SU-DHL-6 (cell line): Measurements from ENCODE around the gene PLPP6.

ENCODE experiments used
- EZH2phosphoT487 ChIP-seq: fragments of 200-600 bp; sonication (generic), shearing (Covaris generic); conservative IDR thresholded peaks from 2 replicates; pipeline ENCODE4 v1.6.1; 2018; ENCODE audit warnings: mild to moderate bottlenecking, antibody characterized with exemption, low read length, moderate library complexity, mixed read lengths
- TF ChIP-seq, protein P1 (sequence below): fragments of 200-600 bp; sonication (generic); IDR thresholded peaks from one replicate; pipeline ENCODE4 v1.5.1; 2017; ENCODE audit warnings: antibody characterized with exemption, mild to moderate bottlenecking, low read length, moderate library complexity; ENCODE audit not compliant: insufficient read depth, poor library complexity, severe bottlenecking

DNA sequence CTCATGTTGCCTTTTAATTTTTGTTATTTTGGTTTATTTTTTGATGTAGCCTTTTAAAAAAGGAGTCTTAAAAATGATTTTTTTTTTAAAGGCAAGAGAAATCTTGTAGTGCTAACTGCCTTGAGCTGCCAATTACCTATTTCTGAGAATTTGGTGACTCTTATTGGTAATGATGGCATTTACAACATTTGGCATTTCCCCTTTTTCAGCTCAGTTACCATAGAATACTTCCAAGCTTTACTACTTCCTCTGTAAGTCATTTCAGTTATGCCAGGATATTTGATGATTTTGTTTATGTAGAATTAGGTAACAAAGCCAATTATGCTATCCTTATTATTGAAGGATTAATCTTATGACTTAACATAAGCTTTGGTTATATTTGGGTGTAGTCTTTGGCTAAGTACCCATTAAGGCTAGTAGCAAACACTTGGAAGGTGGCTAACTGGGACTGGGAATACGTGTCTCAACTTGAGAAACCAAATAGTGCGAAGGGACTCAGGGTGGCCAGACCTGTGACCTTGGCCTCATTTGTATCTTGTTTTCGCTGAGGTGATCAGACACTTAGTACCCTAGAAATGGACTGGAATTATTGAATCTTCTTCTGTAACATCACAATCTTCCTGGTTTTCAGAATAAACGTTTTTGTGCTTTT, 45.0 kb downstream of the PLPP6 start:
- TF ChIP-seq, protein P1, sequence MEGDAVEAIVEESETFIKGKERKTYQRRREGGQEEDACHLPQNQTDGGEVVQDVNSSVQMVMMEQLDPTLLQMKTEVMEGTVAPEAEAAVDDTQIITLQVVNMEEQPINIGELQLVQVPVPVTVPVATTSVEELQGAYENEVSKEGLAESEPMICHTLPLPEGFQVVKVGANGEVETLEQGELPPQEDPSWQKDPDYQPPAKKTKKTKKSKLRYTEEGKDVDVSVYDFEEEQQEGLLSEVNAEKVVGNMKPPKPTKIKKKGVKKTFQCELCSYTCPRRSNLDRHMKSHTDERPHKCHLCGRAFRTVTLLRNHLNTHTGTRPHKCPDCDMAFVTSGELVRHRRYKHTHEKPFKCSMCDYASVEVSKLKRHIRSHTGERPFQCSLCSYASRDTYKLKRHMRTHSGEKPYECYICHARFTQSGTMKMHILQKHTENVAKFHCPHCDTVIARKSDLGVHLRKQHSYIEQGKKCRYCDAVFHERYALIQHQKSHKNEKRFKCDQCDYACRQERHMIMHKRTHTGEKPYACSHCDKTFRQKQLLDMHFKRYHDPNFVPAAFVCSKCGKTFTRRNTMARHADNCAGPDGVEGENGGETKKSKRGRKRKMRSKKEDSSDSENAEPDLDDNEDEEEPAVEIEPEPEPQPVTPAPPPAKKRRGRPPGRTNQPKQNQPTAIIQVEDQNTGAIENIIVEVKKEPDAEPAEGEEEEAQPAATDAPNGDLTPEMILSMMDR = no peak
- TF ChIP-seq EZH2phosphoT487 = no peak
